Activated naive CD4-positive, alpha-beta T cell treated with anti-CD3 and anti-CD28 coated beads, Interleukin-2, amount 50 U/mL, for 72 hours (primary cell): ENCODE measurements around the gene CCDC148. TPM values are rescaled to one million over a fixed set of nuclear protein-coding genes. Genes with fewer than 3 reads are reported as not detected.

ENCODE experiments used
- ATAC-seq, 2 donors: fragments of 150-1000 bp; cut with Tn5 transposase; 2 replicates each; pipeline ENCODE4 v1.10.0; 2021; ENCODE audit warnings: mild to moderate bottlenecking in 2 of 2, moderate library complexity in 2 of 2
- DNase-seq, 2 donors: peaks; one replicate each; pipeline ENCODE4 v3.0.0; 2021 to 2022; ENCODE audit warnings: low spot score in 2 of 2
- H3K27ac Mint-ChIP-seq, 2 donors: one replicate each; pipeline ENCODE4 v1.8.0; 2022; ENCODE audit warnings: mild to moderate bottlenecking in 2 of 2, mixed read lengths in 2 of 2
- H3K36me3 Mint-ChIP-seq, 2 donors: one replicate each; pipeline ENCODE4 v1.8.0; 2022; ENCODE audit warnings: mixed read lengths in 2 of 2
- H3K9me3 Mint-ChIP-seq, 2 donors: one replicate each; pipeline ENCODE4 v1.8.0; 2022; ENCODE audit warnings: mixed read lengths in 2 of 2
- total RNA-seq, 2 donors: library from RNA; stranded (reverse); gene quantifications; one replicate each; pipeline ENCODE4 v1.2.3, GENCODE V29; 2022

Gene CCDC148
- under 1 TPM in 1 of 2 donors, not detected in 1; 0.08 TPM for total RNA-seq

- H3K36me3 Mint-ChIP-seq = peaks cover 6% of the 10 kb centered on the region in 2 donors
- H3K27ac Mint-ChIP-seq = peak within 1 kb of the TSS; percentile 84 to 94
- DNase-seq = peak; percentile 84 to 93
- peak; percentile 93 to 95 for ATAC-seq
- no peaks in the 10 kb centered on the region for H3K9me3 Mint-ChIP-seq
These were observed at the start of gene CCDC148, which contains the start of gene PKP4 for GRCh38 chr2:158456309-158457066. TSS of gene CCDC148 (minus strand) at chr2:158456753. CDS start at chr2:158456439, 314 bp downstream. TSS of gene PKP4 (plus strand) at chr2:158456952. CDS start at chr2:158533185, 76,233 bp downstream.

GRCh38 chr2:158505448-158505934, 48.9 kb upstream of the CCDC148 start:
- DNase-seq = no peak
- H3K36me3 Mint-ChIP-seq = no peaks in the 10 kb centered on the region
- peak overlapping the region in 1 of 2 donors; percentile 67 for H3K27ac Mint-ChIP-seq
- ATAC-seq = no peak
- no peaks in the 10 kb centered on the region for H3K9me3 Mint-ChIP-seq

- Mint-ChIP-seq H3K9me3 (no peaks in the 10 kb centered on the region), H3K36me3 (no peaks in the 10 kb centered on the region), H3K27ac (no peak overlapping the region)
- ATAC-seq (no peak), DNase-seq (no peak)
These were observed 47.5 kb upstream of the CCDC148 start for GRCh38 chr2:158504088-158504487.

GRCh38 chr2:158502974-158503373, 46.4 kb upstream of the CCDC148 start:
- Mint-ChIP-seq H3K36me3 (no peaks in the 10 kb centered on the region), H3K9me3 (no peaks in the 10 kb centered on the region), H3K27ac (no peak overlapping the region)
- DNase-seq (no peak), ATAC-seq (no peak)

GRCh38 chr2:158501301-158501700, 44.7 kb upstream of the CCDC148 start:
- ATAC-seq (no peak), DNase-seq (no peak)
- H3K27ac Mint-ChIP-seq = no peak overlapping the region
- no peaks in the 10 kb centered on the region for H3K36me3 Mint-ChIP-seq
- H3K9me3 Mint-ChIP-seq = no peaks in the 10 kb centered on the region

GRCh38 chr2:158500333-158500732, 43.8 kb upstream of the CCDC148 start:
- no peak for DNase-seq
- H3K9me3 Mint-ChIP-seq = no peaks in the 10 kb centered on the region
- no peak for ATAC-seq
- no peak overlapping the region for H3K27ac Mint-ChIP-seq
- H3K36me3 Mint-ChIP-seq = no peaks in the 10 kb centered on the region

GRCh38 chr2:158499383-158499782, 42.8 kb upstream of the CCDC148 start:
- ATAC-seq (no peak), DNase-seq (no peak)
- no peak overlapping the region for H3K27ac Mint-ChIP-seq
- no peaks in the 10 kb centered on the region for H3K36me3 Mint-ChIP-seq
- no peaks in the 10 kb centered on the region for H3K9me3 Mint-ChIP-seq

GRCh38 chr2:158498749-158499136, 42.2 kb upstream of the CCDC148 start:
- Mint-ChIP-seq H3K9me3 (no peaks in the 10 kb centered on the region), H3K27ac (no peak overlapping the region), H3K36me3 (no peaks in the 10 kb centered on the region)
- no peak for ATAC-seq
- DNase-seq = no peak

GRCh38 chr2:158498043-158498748, 41.6 kb upstream of the CCDC148 start:
- ATAC-seq = no peak

GRCh38 chr2:158497486-158497885, 40.9 kb upstream of the CCDC148 start:
- Mint-ChIP-seq H3K36me3 (no peaks in the 10 kb centered on the region), H3K27ac (peak overlapping the region in 1 of 2 donors; percentile 52), H3K9me3 (no peaks in the 10 kb centered on the region)
- ATAC-seq (peak in 1 of 2 donors; percentile 49), DNase-seq (no peak)

More at GRCh38 chr2:158498043-158498748, 41.6 kb upstream of the CCDC148 start:
- Mint-ChIP-seq H3K27ac (no peak overlapping the region), H3K36me3 (no peaks in the 10 kb centered on the region), H3K9me3 (no peaks in the 10 kb centered on the region)
- DNase-seq = no peak

- H3K27ac Mint-ChIP-seq = peak overlapping the region in 1 of 2 donors; percentile 52
- ATAC-seq (no peak), DNase-seq (no peak)
- H3K36me3 Mint-ChIP-seq = no peaks in the 10 kb centered on the region
- no peaks in the 10 kb centered on the region for H3K9me3 Mint-ChIP-seq
These were observed 40.4 kb upstream of the CCDC148 start for GRCh38 chr2:158496986-158497385.

- DNase-seq (no peak), ATAC-seq (no peak)
- Mint-ChIP-seq H3K36me3 (no peaks in the 10 kb centered on the region), H3K27ac (no peak overlapping the region), H3K9me3 (no peaks in the 10 kb centered on the region)
These were observed 38.6 kb upstream of the CCDC148 start for GRCh38 chr2:158495175-158495574.

- no peaks in the 10 kb centered on the region for H3K36me3 Mint-ChIP-seq
- ATAC-seq (no peak), DNase-seq (no peak)
- H3K27ac Mint-ChIP-seq = no peak overlapping the region
- no peaks in the 10 kb centered on the region for H3K9me3 Mint-ChIP-seq
These were observed 36.9 kb upstream of the CCDC148 start for GRCh38 chr2:158493458-158493857.

- H3K27ac Mint-ChIP-seq = no peak overlapping the region
- no peak for DNase-seq
- H3K36me3 Mint-ChIP-seq = no peaks in the 10 kb centered on the region
- no peak for ATAC-seq
- no peaks in the 10 kb centered on the region for H3K9me3 Mint-ChIP-seq
These were observed 34.5 kb upstream of the CCDC148 start for GRCh38 chr2:158491072-158491471.

- Mint-ChIP-seq H3K27ac (peak overlapping the region in 1 of 2 donors; percentile 7), H3K9me3 (no peaks in the 10 kb centered on the region), H3K36me3 (no peaks in the 10 kb centered on the region)
- no peak for DNase-seq
- no peak for ATAC-seq
These were observed 33.0 kb upstream of the CCDC148 start for GRCh38 chr2:158489366-158490112.

GRCh38 chr2:158488442-158489216, 32.1 kb upstream of the CCDC148 start:
- H3K9me3 Mint-ChIP-seq = no peaks in the 10 kb centered on the region
- ATAC-seq (no peak), DNase-seq (no peak)
- H3K27ac Mint-ChIP-seq = no peak overlapping the region
- no peaks in the 10 kb centered on the region for H3K36me3 Mint-ChIP-seq
